Activated T-helper 2 cell treated with anti-CD3 and anti-CD28 coated beads, Interferon-gamma antibody, Interleukin-2, Interleukin-4, amounts not matched to agents 10 μg/mL and 5 μg/mL and 100 μg/mL, durations not matched to agents 14 hours and 24 hours and 36 hours (primary cell): ENCODE results near the gene WDR26. TPM values are rescaled to one million over a fixed set of nuclear protein-coding genes. Genes with fewer than 3 reads are reported as not detected.

Experiments
- DNase-seq: peaks from one replicate; pipeline ENCODE4 v3.0.0; 2021; ENCODE audit warnings: low spot score
- H3K27ac Mint-ChIP-seq: one replicate; pipeline ENCODE4 v1.8.0; 2021; ENCODE audit warnings: mixed read lengths
- H3K27me3 Mint-ChIP-seq: one replicate; pipeline ENCODE4 v1.8.0; 2021; ENCODE audit warnings: low read depth, mixed read lengths
- H3K36me3 Mint-ChIP-seq: one replicate; pipeline ENCODE4 v1.8.0; 2021; ENCODE audit warnings: low read depth, mixed read lengths
- H3K4me1 Mint-ChIP-seq: one replicate; pipeline ENCODE4 v1.8.0; 2021; ENCODE audit warnings: low read depth, mixed read lengths
- H3K4me3 Mint-ChIP-seq: one replicate; pipeline ENCODE4 v1.8.0; 2021; ENCODE audit warnings: low read depth, mild to moderate bottlenecking, moderate library complexity, mixed read lengths
- H3K9me3 Mint-ChIP-seq: one replicate; pipeline ENCODE4 v1.8.0; 2021; ENCODE audit warnings: mixed read lengths
- intact Hi-C: fragments of 100-400 bp; cut with micrococcal nuclease; formaldehyde crosslinking; loops from one replicate; pipeline ENCODE4 v1.15.1; 2023
- total RNA-seq: library from RNA; stranded (reverse); gene quantifications from 2 replicates; pipeline ENCODE4 v1.2.3, GENCODE V29; 2022

The WDR26 gene
- total RNA-seq, 1 donor from 2014 or later = 82.0 TPM

- no peaks in the 10 kb centered on the region for H3K9me3 Mint-ChIP-seq
- intact Hi-C loops = loop anchor here (1.0 to 5.0 kb wide), 6 partner anchors 48 to 550 kb away; no protein-coding TSS in a partner anchor
- peaks cover 67% of the 10 kb centered on the region for H3K4me1 Mint-ChIP-seq
- H3K4me3 Mint-ChIP-seq = no peak overlapping the region
- peak overlapping the region; percentile 81 for H3K27ac Mint-ChIP-seq
- peaks cover 83% of the 10 kb centered on the region for H3K36me3 Mint-ChIP-seq
- no peaks in the 10 kb centered on the region for H3K27me3 Mint-ChIP-seq
- no peak for DNase-seq
Measured at GRCh38 chr1:224381880-224382548, 52.6 kb downstream of the WDR26 start.

GRCh38 chr1:224380003-224380402 is 54.6 kb downstream of the WDR26 start:
- Mint-ChIP-seq H3K27me3 (no peaks in the 10 kb centered on the region), H3K9me3 (no peaks in the 10 kb centered on the region), H3K4me1 (peaks cover 78% of the 10 kb centered on the region), H3K27ac (peak overlapping the region; percentile 77), H3K36me3 (peaks cover 84% of the 10 kb centered on the region), H3K4me3 (peak overlapping the region; percentile 47)
- peak; percentile 57 for DNase-seq
- intact Hi-C loops = loop anchor here (1.0 to 5.0 kb wide), 5 partner anchors 22 to 548 kb away; no protein-coding TSS in a partner anchor

GRCh38 chr1:224378855-224379631 is 55.6 kb downstream of the WDR26 start:
- intact Hi-C loops = loop anchor here (2.0 to 5.0 kb wide), 2 partner anchors 14 to 112 kb away; no protein-coding TSS in a partner anchor
- H3K27ac Mint-ChIP-seq = peak overlapping the region; percentile 40
- no peaks in the 10 kb centered on the region for H3K27me3 Mint-ChIP-seq

GRCh38 chr1:224377676-224378006 is 57.0 kb downstream of the WDR26 start:
- Mint-ChIP-seq H3K9me3 (no peaks in the 10 kb centered on the region), H3K27ac (peak overlapping the region; percentile 87), H3K4me3 (peak overlapping the region; percentile 41), H3K27me3 (no peaks in the 10 kb centered on the region), H3K4me1 (peaks cover 90% of the 10 kb centered on the region), H3K36me3 (peaks cover 87% of the 10 kb centered on the region)
- intact Hi-C loops = loop anchor here (1.0 to 5.0 kb wide), 3 partner anchors 9 to 110 kb away; no protein-coding TSS in a partner anchor
- DNase-seq = no peak

More at GRCh38 chr1:224378855-224379631, 55.6 kb downstream of the WDR26 start:
- H3K4me1 Mint-ChIP-seq = peaks cover 86% of the 10 kb centered on the region
- H3K4me3 Mint-ChIP-seq = peak overlapping the region; percentile 47
- H3K9me3 Mint-ChIP-seq = no peaks in the 10 kb centered on the region
- DNase-seq = no peak
- H3K36me3 Mint-ChIP-seq = peaks cover 84% of the 10 kb centered on the region

- no peak overlapping the region for H3K4me3 Mint-ChIP-seq
- no peak for DNase-seq
- H3K27ac Mint-ChIP-seq = peak overlapping the region; percentile 70
- H3K9me3 Mint-ChIP-seq = no peaks in the 10 kb centered on the region
- intact Hi-C loops = loop anchor here (5.0 kb wide), 1 partner anchor 108 kb away; no protein-coding TSS in a partner anchor
- H3K4me1 Mint-ChIP-seq = peaks cover 79% of the 10 kb centered on the region
- H3K27me3 Mint-ChIP-seq = no peaks in the 10 kb centered on the region
- H3K36me3 Mint-ChIP-seq = peaks cover 90% of the 10 kb centered on the region
Measured at GRCh38 chr1:224375059-224375458, 59.5 kb downstream of the WDR26 start.

GRCh38 chr1:224373008-224373590 is 61.5 kb downstream of the WDR26 start:
- Mint-ChIP-seq H3K4me3 (no peak overlapping the region), H3K27me3 (no peaks in the 10 kb centered on the region), H3K9me3 (no peaks in the 10 kb centered on the region), H3K4me1 (peaks cover 77% of the 10 kb centered on the region), H3K36me3 (peaks cover 92% of the 10 kb centered on the region), H3K27ac (peak overlapping the region; percentile 67)
- intact Hi-C loops = no loop called here
- DNase-seq = no peak

GRCh38 chr1:224368409-224368808 is 66.2 kb downstream of the WDR26 start:
- H3K27me3 Mint-ChIP-seq = no peaks in the 10 kb centered on the region
- peak overlapping the region; percentile 30 for H3K4me3 Mint-ChIP-seq
- H3K27ac Mint-ChIP-seq = peak overlapping the region; percentile 77
- DNase-seq = no peak
- intact Hi-C loops = loop anchor here (1.0 kb wide), 2 partner anchors 9 to 12 kb away; partner anchors contain the start of gene CNIH4
- peaks cover 53% of the 10 kb centered on the region for H3K4me1 Mint-ChIP-seq
- no peaks in the 10 kb centered on the region for H3K9me3 Mint-ChIP-seq
- peaks cover 88% of the 10 kb centered on the region for H3K36me3 Mint-ChIP-seq

- peak overlapping the region; percentile 9 for H3K4me3 Mint-ChIP-seq
- DNase-seq = no peak
- H3K36me3 Mint-ChIP-seq = peaks cover 44% of the 10 kb centered on the region
- no peaks in the 10 kb centered on the region for H3K9me3 Mint-ChIP-seq
- H3K27me3 Mint-ChIP-seq = no peaks in the 10 kb centered on the region
- H3K4me1 Mint-ChIP-seq = peaks cover 36% of the 10 kb centered on the region
- intact Hi-C loops = no loop called here
- H3K27ac Mint-ChIP-seq = peak overlapping the region; percentile 37
Measured at GRCh38 chr1:224359207-224359606, 75.4 kb downstream of the WDR26 start.

GRCh38 chr1:224358237-224358636 is 76.4 kb downstream of the WDR26 start:
- Mint-ChIP-seq H3K36me3 (peaks cover 35% of the 10 kb centered on the region), H3K27me3 (no peaks in the 10 kb centered on the region), H3K4me3 (peak overlapping the region; percentile 94), H3K9me3 (no peaks in the 10 kb centered on the region), H3K4me1 (peaks cover 35% of the 10 kb centered on the region), H3K27ac (no peak overlapping the region)
- no peak for DNase-seq
- intact Hi-C loops = loop anchor here (1.0 kb wide), 1 partner anchor 22 kb away; no protein-coding TSS in a partner anchor

- Mint-ChIP-seq H3K9me3 (no peaks in the 10 kb centered on the region), H3K36me3 (peaks cover 30% of the 10 kb centered on the region), H3K4me1 (peaks cover 33% of the 10 kb centered on the region), H3K27me3 (no peaks in the 10 kb centered on the region), H3K27ac (peak overlapping the region; percentile 89), H3K4me3 (peak overlapping the region; percentile 94)
- no peak for DNase-seq
- intact Hi-C loops = loop anchor here (1.0 kb wide), 1 partner anchor 23 kb away; no protein-coding TSS in a partner anchor
Measured at GRCh38 chr1:224357626-224358124, 76.9 kb downstream of the WDR26 start.

- H3K27ac Mint-ChIP-seq = peak within 1 kb of the TSS; percentile 89
- H3K9me3 Mint-ChIP-seq = no peaks in the 10 kb centered on the region
- peak; percentile 88 for DNase-seq
- intact Hi-C loops = loop anchor here (1.0 kb wide), 3 partner anchors 11 to 77 kb away; partner anchors contain the start of gene WDR26
- peaks cover 32% of the 10 kb centered on the region for H3K4me1 Mint-ChIP-seq
- peak within 1 kb of the TSS; percentile 94 for H3K4me3 Mint-ChIP-seq
- H3K27me3 Mint-ChIP-seq = no peaks in the 10 kb centered on the region
- H3K36me3 Mint-ChIP-seq = peaks cover 23% of the 10 kb centered on the region
Measured at GRCh38 chr1:224356685-224357625, 77.6 kb downstream of the WDR26 start, which contains the start of gene CNIH4. Gene CNIH4, plus strand, starts transcription at chr1:224356879. Its CDS starts 46 bp downstream, at chr1:224356925.
